K562 (cell line): ENCODE measurements around the gene SLC16A4. TPM values are rescaled to one million over a fixed set of nuclear protein-coding genes. Genes with fewer than 3 reads are reported as not detected.

ENCODE experiments used
- CBFA2T2 ChIP-seq: fragments of 450-650 bp; conservative IDR thresholded peaks from 2 replicates; pipeline ENCODE4 v1.6.1; 2017; ENCODE audit warnings: mild to moderate bottlenecking
- EGR1 ChIP-seq: fragments of 450-650 bp; conservative IDR thresholded peaks from 2 replicates; pipeline ENCODE4 v1.6.1; 2017; ENCODE audit warnings: mild to moderate bottlenecking
- EP300 ChIP-seq: IDR thresholded peaks from 2 replicates; pipeline ENCODE4 v1.6.1; 2012; ENCODE audit warnings: low read length, improper control_type of control experiment
- GATAD2B ChIP-seq: fragments of 450-650 bp; IDR thresholded peaks from 2 replicates; pipeline ENCODE4 v1.6.1; 2017; ENCODE audit warnings: mild to moderate bottlenecking, borderline replicate concordance
- NR2C1 ChIP-seq, 2 experiments: fragments of 450-650 bp; IDR thresholded peaks; 2 replicates each; pipeline ENCODE4 v1.6.1; 2017; ENCODE audit warnings: mild to moderate bottlenecking in 2 of 2, antibody characterized with exemption in 1 of 2, inconsistent platforms in 1 of 2, missing compliant biosample characterization in 1 of 2, missing genetic modification characterization in 1 of 2
- RHOXF2B ChIP-seq: fragments of 250-450 bp; sonication (Bioruptor Pico); conservative IDR thresholded peaks from 2 replicates; pipeline ENCODE4 v1.5.1; 2021
- TCFL5 ChIP-seq: fragments of 250-450 bp; sonication (Bioruptor Pico); conservative IDR thresholded peaks from 2 replicates; pipeline ENCODE4 v1.6.1; 2021; ENCODE audit warnings: mild to moderate bottlenecking, moderate library complexity, matching md5 sums
- polyA plus RNA-seq, 8 experiments: library from polyadenylated mRNA; depleted of rRNA in 4 of 8; stranded (reverse) in 5 of 8; unstranded in 3 of 8; fragments of >200 nt; fragmentation: Nextera tagmentation in 2 of 8; fragmentation: Illumina TruSeq in 1 of 8; extraction: Ambion mirVana in 2 of 8; extraction: Trizol in 1 of 8; gene quantifications; 2 replicates each; pipeline versions ENCODE4 v1.2.1 to v1.2.3, GENCODE V29; 2011 to 2014; ENCODE audit warnings: inconsistent platforms in 1 of 8, missing spikeins in 1 of 8
- total RNA-seq, 7 experiments: library from RNA; depleted of rRNA in 6 of 7; stranded (reverse); fragments of >200 nt in 6 of 7; fragmentation: Illumina TruSeq in 2 of 7; extraction: Trizol in 2 of 7; gene quantifications; 2 replicates each; pipeline versions ENCODE4 v1.2.1 to v1.2.3, GENCODE V29; 2011 to 2021; ENCODE audit warnings: low replicate concordance in 1 of 7
- TF ChIP-seq, protein P1 (sequence below), 2 experiments: IDR thresholded peaks in 1 of 2; conservative IDR thresholded peaks in 1 of 2; 2 replicates each; pipeline ENCODE4 v1.6.1; 2016; ENCODE audit warnings: low read depth in 2 of 2, mild to moderate bottlenecking in 1 of 2, missing compliant biosample characterization in 1 of 2, missing genetic modification characterization in 1 of 2, moderate library complexity in 1 of 2
- TF ChIP-seq, protein P2 (sequence below): fragments of 200-800 bp; sonication (Bioruptor generic); IDR thresholded peaks from 2 replicates; pipeline ENCODE4 v1.6.1; 2016; ENCODE audit warnings: missing genetic modification characterization, missing compliant biosample characterization
- TF ChIP-seq, protein P3 (sequence below): fragments of 250-450 bp; sonication (Bioruptor Pico); IDR thresholded peaks from 2 replicates; pipeline ENCODE4 v1.4.0; 2020; ENCODE audit warnings: mild to moderate bottlenecking
- TF ChIP-seq, protein P4 (sequence below): fragments of 450-650 bp; IDR thresholded peaks from 2 replicates; pipeline ENCODE4 v1.6.1; 2016; ENCODE audit warnings: mild to moderate bottlenecking

The SLC16A4 gene
- total and polyA plus RNA-seq, 9 of the 15 experiments (the other 6 are each of a cell fraction or from before 2014, with no cell fraction given): 0.04 to 0.31 (median 0.18) TPM; not detected in 1

DNA sequence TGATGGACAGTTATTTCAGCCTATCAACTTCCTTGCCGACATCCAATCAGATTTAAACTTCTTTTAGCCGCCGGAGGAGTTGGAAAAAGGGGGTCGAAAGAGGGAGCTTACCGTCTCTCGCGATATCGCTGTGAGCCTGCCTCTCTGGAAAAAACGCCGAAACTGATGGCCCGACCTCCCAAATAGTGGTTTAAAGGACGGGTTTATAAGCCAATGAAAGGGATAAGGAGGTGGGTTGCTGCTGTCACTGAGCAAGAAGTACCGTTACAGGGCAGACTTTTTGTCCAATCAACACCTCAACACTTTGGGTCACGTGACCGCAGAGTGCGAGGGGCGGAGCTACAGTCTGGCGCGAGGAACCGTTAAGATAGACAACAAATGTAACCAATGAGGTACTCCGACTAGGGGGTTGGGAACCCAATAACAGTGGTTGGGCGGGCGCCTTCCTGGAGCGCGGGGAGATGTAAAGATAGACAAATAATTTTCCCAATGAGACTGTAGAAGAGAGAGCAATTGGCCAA is 51.9 kb downstream of the SLC16A4 start, which contains the start of gene RBM15 (continued):
- TF ChIP-seq, protein P1, sequence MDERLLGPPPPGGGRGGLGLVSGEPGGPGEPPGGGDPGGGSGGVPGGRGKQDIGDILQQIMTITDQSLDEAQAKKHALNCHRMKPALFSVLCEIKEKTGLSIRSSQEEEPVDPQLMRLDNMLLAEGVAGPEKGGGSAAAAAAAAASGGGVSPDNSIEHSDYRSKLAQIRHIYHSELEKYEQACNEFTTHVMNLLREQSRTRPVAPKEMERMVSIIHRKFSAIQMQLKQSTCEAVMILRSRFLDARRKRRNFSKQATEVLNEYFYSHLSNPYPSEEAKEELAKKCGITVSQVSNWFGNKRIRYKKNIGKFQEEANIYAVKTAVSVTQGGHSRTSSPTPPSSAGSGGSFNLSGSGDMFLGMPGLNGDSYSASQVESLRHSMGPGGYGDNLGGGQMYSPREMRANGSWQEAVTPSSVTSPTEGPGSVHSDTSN (CRISPR knock-in tag; IDR thresholded peaks at IDR 0.05; ENCODE audit: low read depth): peak; percentile 81
- TF ChIP-seq, protein P1 (tag; conservative IDR thresholded peaks at IDR 0.05; ENCODE audit: low read depth): peak; percentile 99
- TF ChIP-seq, protein P2, sequence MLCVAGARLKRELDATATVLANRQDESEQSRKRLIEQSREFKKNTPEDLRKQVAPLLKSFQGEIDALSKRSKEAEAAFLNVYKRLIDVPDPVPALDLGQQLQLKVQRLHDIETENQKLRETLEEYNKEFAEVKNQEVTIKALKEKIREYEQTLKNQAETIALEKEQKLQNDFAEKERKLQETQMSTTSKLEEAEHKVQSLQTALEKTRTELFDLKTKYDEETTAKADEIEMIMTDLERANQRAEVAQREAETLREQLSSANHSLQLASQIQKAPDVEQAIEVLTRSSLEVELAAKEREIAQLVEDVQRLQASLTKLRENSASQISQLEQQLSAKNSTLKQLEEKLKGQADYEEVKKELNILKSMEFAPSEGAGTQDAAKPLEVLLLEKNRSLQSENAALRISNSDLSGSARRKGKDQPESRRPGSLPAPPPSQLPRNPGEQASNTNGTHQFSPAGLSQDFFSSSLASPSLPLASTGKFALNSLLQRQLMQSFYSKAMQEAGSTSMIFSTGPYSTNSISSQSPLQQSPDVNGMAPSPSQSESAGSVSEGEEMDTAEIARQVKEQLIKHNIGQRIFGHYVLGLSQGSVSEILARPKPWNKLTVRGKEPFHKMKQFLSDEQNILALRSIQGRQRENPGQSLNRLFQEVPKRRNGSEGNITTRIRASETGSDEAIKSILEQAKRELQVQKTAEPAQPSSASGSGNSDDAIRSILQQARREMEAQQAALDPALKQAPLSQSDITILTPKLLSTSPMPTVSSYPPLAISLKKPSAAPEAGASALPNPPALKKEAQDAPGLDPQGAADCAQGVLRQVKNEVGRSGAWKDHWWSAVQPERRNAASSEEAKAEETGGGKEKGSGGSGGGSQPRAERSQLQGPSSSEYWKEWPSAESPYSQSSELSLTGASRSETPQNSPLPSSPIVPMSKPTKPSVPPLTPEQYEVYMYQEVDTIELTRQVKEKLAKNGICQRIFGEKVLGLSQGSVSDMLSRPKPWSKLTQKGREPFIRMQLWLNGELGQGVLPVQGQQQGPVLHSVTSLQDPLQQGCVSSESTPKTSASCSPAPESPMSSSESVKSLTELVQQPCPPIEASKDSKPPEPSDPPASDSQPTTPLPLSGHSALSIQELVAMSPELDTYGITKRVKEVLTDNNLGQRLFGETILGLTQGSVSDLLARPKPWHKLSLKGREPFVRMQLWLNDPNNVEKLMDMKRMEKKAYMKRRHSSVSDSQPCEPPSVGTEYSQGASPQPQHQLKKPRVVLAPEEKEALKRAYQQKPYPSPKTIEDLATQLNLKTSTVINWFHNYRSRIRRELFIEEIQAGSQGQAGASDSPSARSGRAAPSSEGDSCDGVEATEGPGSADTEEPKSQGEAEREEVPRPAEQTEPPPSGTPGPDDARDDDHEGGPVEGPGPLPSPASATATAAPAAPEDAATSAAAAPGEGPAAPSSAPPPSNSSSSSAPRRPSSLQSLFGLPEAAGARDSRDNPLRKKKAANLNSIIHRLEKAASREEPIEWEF (CRISPR knock-in tag): no peak
- peak; percentile 30; the same call in 1 of the 2 replicates for TF ChIP-seq GATAD2B
- peak; percentile 99 for TF ChIP-seq CBFA2T2
- TF ChIP-seq, protein P3, sequence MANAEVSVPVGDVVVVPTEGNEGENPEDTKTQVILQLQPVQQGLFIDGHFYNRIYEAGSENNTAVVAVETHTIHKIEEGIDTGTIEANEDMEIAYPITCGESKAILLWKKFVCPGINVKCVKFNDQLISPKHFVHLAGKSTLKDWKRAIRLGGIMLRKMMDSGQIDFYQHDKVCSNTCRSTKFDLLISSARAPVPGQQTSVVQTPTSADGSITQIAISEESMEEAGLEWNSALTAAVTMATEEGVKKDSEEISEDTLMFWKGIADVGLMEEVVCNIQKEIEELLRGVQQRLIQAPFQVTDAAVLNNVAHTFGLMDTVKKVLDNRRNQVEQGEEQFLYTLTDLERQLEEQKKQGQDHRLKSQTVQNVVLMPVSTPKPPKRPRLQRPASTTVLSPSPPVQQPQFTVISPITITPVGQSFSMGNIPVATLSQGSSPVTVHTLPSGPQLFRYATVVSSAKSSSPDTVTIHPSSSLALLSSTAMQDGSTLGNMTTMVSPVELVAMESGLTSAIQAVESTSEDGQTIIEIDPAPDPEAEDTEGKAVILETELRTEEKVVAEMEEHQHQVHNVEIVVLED: 0 out of 2 replicates have a peak, but pooled peaks have one; percentile 35
- peak; percentile 56 for TF ChIP-seq EP300
- TF ChIP-seq TCFL5 (CRISPR knock-in tag): 0 out of 2 replicates have a peak, but pooled peaks have one; percentile 46
- TF ChIP-seq NR2C1 (IDR thresholded peaks at IDR 0.05): peak; percentile 82; the same call in 1 of the 2 replicates
- TF ChIP-seq NR2C1 (tag; IDR thresholded peaks at IDR 0.05): peak; percentile 44; the same call in 1 of the 2 replicates
- peak; percentile 81; the same call in 1 of the 2 replicates for TF ChIP-seq RHOXF2B (CRISPR knock-in tag)
- TF ChIP-seq EGR1: peak; percentile 75; the same call in 1 of the 2 replicates
- TF ChIP-seq, protein P4, sequence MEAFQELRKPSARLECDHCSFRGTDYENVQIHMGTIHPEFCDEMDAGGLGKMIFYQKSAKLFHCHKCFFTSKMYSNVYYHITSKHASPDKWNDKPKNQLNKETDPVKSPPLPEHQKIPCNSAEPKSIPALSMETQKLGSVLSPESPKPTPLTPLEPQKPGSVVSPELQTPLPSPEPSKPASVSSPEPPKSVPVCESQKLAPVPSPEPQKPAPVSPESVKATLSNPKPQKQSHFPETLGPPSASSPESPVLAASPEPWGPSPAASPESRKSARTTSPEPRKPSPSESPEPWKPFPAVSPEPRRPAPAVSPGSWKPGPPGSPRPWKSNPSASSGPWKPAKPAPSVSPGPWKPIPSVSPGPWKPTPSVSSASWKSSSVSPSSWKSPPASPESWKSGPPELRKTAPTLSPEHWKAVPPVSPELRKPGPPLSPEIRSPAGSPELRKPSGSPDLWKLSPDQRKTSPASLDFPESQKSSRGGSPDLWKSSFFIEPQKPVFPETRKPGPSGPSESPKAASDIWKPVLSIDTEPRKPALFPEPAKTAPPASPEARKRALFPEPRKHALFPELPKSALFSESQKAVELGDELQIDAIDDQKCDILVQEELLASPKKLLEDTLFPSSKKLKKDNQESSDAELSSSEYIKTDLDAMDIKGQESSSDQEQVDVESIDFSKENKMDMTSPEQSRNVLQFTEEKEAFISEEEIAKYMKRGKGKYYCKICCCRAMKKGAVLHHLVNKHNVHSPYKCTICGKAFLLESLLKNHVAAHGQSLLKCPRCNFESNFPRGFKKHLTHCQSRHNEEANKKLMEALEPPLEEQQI: 0 out of 2 replicates have a peak, but pooled peaks have one; percentile 48
